Ishikawa (cell line): ENCODE results near the gene AKR1C2.

ENCODE experiments used
- CREB1 ChIP-seq: IDR thresholded peaks from 2 replicates; pipeline ENCODE4 v1.6.1; 2012; ENCODE audit warnings: low read depth
- EGR1 ChIP-seq: IDR thresholded peaks from 2 replicates; pipeline ENCODE4 v1.6.1; 2012
- EP300 ChIP-seq: IDR thresholded peaks from 2 replicates; pipeline ENCODE4 v1.6.1; 2012; ENCODE audit warnings: borderline replicate concordance
- FOXM1 ChIP-seq: IDR thresholded peaks from 2 replicates; pipeline ENCODE4 v1.6.1; 2012; ENCODE audit warnings: low read depth, borderline replicate concordance
- NFIC ChIP-seq: IDR thresholded peaks from 2 replicates; pipeline ENCODE4 v1.6.1; 2012
- RAD21 ChIP-seq: IDR thresholded peaks from 2 replicates; pipeline ENCODE4 v1.6.1; 2012; ENCODE audit warnings: low read depth
- TAF1 ChIP-seq: IDR thresholded peaks from 2 replicates; pipeline ENCODE4 v1.6.1; 2012; ENCODE audit warnings: low read depth, mild to moderate bottlenecking
- TCF12 ChIP-seq: IDR thresholded peaks from 2 replicates; pipeline ENCODE4 v1.6.1; 2012; ENCODE audit warnings: low read depth
- TEAD4 ChIP-seq: IDR thresholded peaks from 2 replicates; pipeline ENCODE4 v1.6.1; 2012
- USF1 ChIP-seq: IDR thresholded peaks from 2 replicates; pipeline ENCODE4 v1.6.1; 2012
- YY1 ChIP-seq: IDR thresholded peaks from 2 replicates; pipeline ENCODE4 v1.6.1; 2012; ENCODE audit warnings: low read depth
- ZBTB7A ChIP-seq: IDR thresholded peaks from 2 replicates; pipeline ENCODE4 v1.6.1; 2012; ENCODE audit warnings: low read depth
- TF ChIP-seq, protein P1 (sequence below): IDR thresholded peaks from 2 replicates; pipeline ENCODE4 v1.6.1; 2012
- TF ChIP-seq, protein P2 (sequence below): IDR thresholded peaks from 2 replicates; pipeline ENCODE4 v1.6.1; 2012; ENCODE audit warnings: low read depth, mild to moderate bottlenecking

The AKR1C2 gene

GRCh38 chr10:4945766-4946717 is 57.6 kb downstream of the AKR1C2 start:
- TF ChIP-seq, protein P1, sequence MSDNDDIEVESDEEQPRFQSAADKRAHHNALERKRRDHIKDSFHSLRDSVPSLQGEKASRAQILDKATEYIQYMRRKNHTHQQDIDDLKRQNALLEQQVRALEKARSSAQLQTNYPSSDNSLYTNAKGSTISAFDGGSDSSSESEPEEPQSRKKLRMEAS, result no peak
- TF ChIP-seq ZBTB7A, result no peak
- no peak for TF ChIP-seq TCF12
- no peak for TF ChIP-seq USF1
- no peak for TF ChIP-seq TEAD4

GRCh38 chr10:4944841-4945240 is 58.8 kb downstream of the AKR1C2 start:
- no peak for TF ChIP-seq EP300
- TF ChIP-seq, protein P1, result no peak
- TF ChIP-seq FOXM1, result no peak
- TF ChIP-seq EGR1, result no peak
- TF ChIP-seq, protein P2, sequence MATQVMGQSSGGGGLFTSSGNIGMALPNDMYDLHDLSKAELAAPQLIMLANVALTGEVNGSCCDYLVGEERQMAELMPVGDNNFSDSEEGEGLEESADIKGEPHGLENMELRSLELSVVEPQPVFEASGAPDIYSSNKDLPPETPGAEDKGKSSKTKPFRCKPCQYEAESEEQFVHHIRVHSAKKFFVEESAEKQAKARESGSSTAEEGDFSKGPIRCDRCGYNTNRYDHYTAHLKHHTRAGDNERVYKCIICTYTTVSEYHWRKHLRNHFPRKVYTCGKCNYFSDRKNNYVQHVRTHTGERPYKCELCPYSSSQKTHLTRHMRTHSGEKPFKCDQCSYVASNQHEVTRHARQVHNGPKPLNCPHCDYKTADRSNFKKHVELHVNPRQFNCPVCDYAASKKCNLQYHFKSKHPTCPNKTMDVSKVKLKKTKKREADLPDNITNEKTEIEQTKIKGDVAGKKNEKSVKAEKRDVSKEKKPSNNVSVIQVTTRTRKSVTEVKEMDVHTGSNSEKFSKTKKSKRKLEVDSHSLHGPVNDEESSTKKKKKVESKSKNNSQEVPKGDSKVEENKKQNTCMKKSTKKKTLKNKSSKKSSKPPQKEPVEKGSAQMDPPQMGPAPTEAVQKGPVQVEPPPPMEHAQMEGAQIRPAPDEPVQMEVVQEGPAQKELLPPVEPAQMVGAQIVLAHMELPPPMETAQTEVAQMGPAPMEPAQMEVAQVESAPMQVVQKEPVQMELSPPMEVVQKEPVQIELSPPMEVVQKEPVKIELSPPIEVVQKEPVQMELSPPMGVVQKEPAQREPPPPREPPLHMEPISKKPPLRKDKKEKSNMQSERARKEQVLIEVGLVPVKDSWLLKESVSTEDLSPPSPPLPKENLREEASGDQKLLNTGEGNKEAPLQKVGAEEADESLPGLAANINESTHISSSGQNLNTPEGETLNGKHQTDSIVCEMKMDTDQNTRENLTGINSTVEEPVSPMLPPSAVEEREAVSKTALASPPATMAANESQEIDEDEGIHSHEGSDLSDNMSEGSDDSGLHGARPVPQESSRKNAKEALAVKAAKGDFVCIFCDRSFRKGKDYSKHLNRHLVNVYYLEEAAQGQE, result no peak
- no peak for TF ChIP-seq CREB1
- no peak for TF ChIP-seq TAF1
- no peak for TF ChIP-seq ZBTB7A
- no peak for TF ChIP-seq USF1
- TF ChIP-seq NFIC, result no peak
- TF ChIP-seq TEAD4, result no peak
- TF ChIP-seq YY1, result no peak

GRCh38 chr10:4943821-4944220 is 59.8 kb downstream of the AKR1C2 start:
- TF ChIP-seq YY1 (no peak), NFIC (no peak), USF1 (no peak), EP300 (no peak), RAD21 (no peak), ZBTB7A (no peak), TCF12 (no peak)
- TF ChIP-seq, protein P2, result no peak

DNA sequence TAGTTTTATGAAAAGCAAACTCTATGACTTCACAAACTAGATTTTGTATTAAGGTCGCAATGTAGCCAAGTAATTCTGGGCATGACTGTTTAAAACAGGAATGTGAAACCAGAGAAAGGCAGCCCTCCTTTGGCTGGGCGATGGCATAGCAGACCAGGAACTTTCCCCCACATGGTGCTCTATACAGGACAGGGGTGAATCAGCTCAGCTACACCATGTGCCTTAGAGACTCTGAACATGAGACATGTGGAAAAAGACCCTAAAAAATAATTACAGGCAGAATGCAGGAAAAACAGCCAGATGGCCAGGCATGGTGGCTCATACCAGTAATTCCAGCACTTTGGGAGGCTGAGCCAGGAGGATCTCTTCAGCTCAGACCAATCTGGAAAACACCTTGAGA is 60.7 kb downstream of the AKR1C2 start:
- TF ChIP-seq RAD21, result 0 out of 2 replicates have a peak, but pooled peaks have one; percentile 5

GRCh38 chr10:4941540-4942330 is 61.9 kb downstream of the AKR1C2 start:
- TF ChIP-seq TAF1, result no peak
- TF ChIP-seq CREB1, result no peak
- TF ChIP-seq EP300, result no peak
- TF ChIP-seq ZBTB7A, result no peak
- no peak for TF ChIP-seq RAD21
- no peak for TF ChIP-seq TEAD4
- no peak for TF ChIP-seq EGR1
- no peak for TF ChIP-seq FOXM1
- TF ChIP-seq, protein P2, result no peak
- TF ChIP-seq TCF12, result no peak
- no peak for TF ChIP-seq NFIC
- TF ChIP-seq, protein P1, result no peak; the same call in 1 of the 2 replicates
- no peak for TF ChIP-seq YY1
- TF ChIP-seq USF1, result no peak
